ENCODE data around the gene GPN3. TPM values are rescaled to one million over a fixed set of nuclear protein-coding genes. Genes with fewer than 3 reads are reported as not detected.
A peak's percentile ranks its signal among the peaks of the same experiment; 100 is the strongest.
"Not testable (repeated sequence)": the region's sequence is repeated elsewhere in the genome, so short reads cannot be mapped to it uniquely, and the experiment has no call there.

GPN3 gene
- total and polyA plus RNA-seq, 10 of the 15 experiments (the other 5 are each of a cell fraction or from before 2014, with no cell fraction given) = 27.1 to 117 (median 53.5) TPM

GRCh38 chr12:110461189-110461588, 6.9 kb downstream of the GPN3 start:
- RAD21 ChIA-PET (ENCODE audit: unreplicated experiment); BruUV-seq (replicated peaks); ATAC-seq; POLR2A ChIA-PET; H2AFZ ChIP-seq (ENCODE audit: control insufficient read depth, low read depth, low read length); intact Hi-C loops (cut with micrococcal nuclease; ENCODE audit: unreplicated experiment); H3K27me3 ChIP-seq (replicated peaks in 1 of 2; ENCODE audit: control insufficient read depth in 2 of 2, insufficient read depth in 2 of 2, low read length in 1 of 2); DNase-seq (ENCODE audit: low read depth, low spot score); H3K36me3 ChIP-seq (ENCODE audit: control insufficient read depth in 2 of 2, insufficient read depth in 2 of 2, low read length in 1 of 2); FAIRE-seq; H3K4me2 ChIP-seq (ENCODE audit: control insufficient read depth, insufficient read depth); in situ Hi-C loops (cut with MboI); H3K9ac ChIP-seq (ENCODE audit: control insufficient read depth, insufficient read depth, low read length); H3K79me2 ChIP-seq (ENCODE audit: control insufficient read depth, insufficient read depth, low read length); H3K9me3 ChIP-seq (replicated peaks; ENCODE audit: control insufficient read depth, insufficient read depth, low read length); H3K4me3 ChIP-seq; H4K20me1 ChIP-seq (ENCODE audit: control insufficient read depth, insufficient read depth); H3K27ac ChIP-seq (ENCODE audit: control insufficient read depth, insufficient read depth): not testable (repeated sequence)
- H3K4me1 ChIP-seq (ENCODE audit: control insufficient read depth, insufficient read depth, low read length) = peaks cover 11% of the 10 kb centered on the region
- SMC1A ChIA-PET (ENCODE audit: uncharacterized antibody, unreplicated experiment) = interaction anchor here (1.4 kb wide), 1 partner anchor 139 kb away, joined by 3 read pairs; no protein-coding TSS in a partner anchor
- WGBS (ENCODE audit: insufficient coverage, insufficient replicate concordance, low lambda C conversion rate, missing lambda C conversion rate) = 80% methylated on average over 5 of the region's 5 CpGs
- CTCF ChIA-PET = interaction anchor here (1.0 kb wide), 1 partner anchor 139 kb away, joined by 3 read pairs; no protein-coding TSS in a partner anchor
- TF ChIP-seq, protein P1, sequence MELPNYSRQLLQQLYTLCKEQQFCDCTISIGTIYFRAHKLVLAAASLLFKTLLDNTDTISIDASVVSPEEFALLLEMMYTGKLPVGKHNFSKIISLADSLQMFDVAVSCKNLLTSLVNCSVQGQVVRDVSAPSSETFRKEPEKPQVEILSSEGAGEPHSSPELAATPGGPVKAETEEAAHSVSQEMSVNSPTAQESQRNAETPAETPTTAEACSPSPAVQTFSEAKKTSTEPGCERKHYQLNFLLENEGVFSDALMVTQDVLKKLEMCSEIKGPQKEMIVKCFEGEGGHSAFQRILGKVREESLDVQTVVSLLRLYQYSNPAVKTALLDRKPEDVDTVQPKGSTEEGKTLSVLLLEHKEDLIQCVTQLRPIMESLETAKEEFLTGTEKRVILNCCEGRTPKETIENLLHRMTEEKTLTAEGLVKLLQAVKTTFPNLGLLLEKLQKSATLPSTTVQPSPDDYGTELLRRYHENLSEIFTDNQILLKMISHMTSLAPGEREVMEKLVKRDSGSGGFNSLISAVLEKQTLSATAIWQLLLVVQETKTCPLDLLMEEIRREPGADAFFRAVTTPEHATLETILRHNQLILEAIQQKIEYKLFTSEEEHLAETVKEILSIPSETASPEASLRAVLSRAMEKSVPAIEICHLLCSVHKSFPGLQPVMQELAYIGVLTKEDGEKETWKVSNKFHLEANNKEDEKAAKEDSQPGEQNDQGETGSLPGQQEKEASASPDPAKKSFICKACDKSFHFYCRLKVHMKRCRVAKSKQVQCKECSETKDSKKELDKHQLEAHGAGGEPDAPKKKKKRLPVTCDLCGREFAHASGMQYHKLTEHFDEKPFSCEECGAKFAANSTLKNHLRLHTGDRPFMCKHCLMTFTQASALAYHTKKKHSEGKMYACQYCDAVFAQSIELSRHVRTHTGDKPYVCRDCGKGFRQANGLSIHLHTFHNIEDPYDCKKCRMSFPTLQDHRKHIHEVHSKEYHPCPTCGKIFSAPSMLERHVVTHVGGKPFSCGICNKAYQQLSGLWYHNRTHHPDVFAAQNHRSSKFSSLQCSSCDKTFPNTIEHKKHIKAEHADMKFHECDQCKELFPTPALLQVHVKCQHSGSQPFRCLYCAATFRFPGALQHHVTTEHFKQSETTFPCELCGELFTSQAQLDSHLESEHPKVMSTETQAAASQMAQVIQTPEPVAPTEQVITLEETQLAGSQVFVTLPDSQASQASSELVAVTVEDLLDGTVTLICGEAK (IDR thresholded peaks at IDR 0.05; ENCODE audit: borderline replicate concordance) = peak; percentile 70; the same call in 1 of the 2 replicates
